Tibial nerve (tissue), 4 donors: ENCODE measurements around the gene KXD1. TPM values are rescaled to one million over a fixed set of nuclear protein-coding genes. Genes with fewer than 3 reads are reported as not detected.

Source experiments
- DNase-seq, 2 donors: peaks; one replicate each; pipeline ENCODE4 v3.0.0-alpha.2; 2019; ENCODE audit warnings: low spot score in 2 of 2
- H3K27ac ChIP-seq, 4 donors: fragments of 200-600 bp; sonication (generic) in 3 of 4; one replicate each; pipeline ENCODE4 v1.5.1; 2017 to 2019; ENCODE audit warnings: mild to moderate bottlenecking in 1 of 4
- H3K27me3 ChIP-seq, 2 donors: fragments of 200-600 bp; sonication (generic) in 1 of 2; one replicate each; pipeline versions ENCODE4 v1.5.1 to v1.6.0; 2017 to 2019
- H3K36me3 ChIP-seq, 3 donors: fragments of 200-600 bp; sonication (generic); one replicate each; pipeline ENCODE4 v1.5.1; 2018 to 2019
- H3K4me1 ChIP-seq, 4 donors: fragments of 200-600 bp; sonication (generic) in 3 of 4; one replicate each; pipeline ENCODE4 v1.5.1; 2017 to 2019
- H3K4me3 ChIP-seq, 4 donors: fragments of 200-600 bp; sonication (generic) in 3 of 4; one replicate each; pipeline ENCODE4 v1.5.1; 2017 to 2019; ENCODE audit warnings: mild to moderate bottlenecking in 1 of 4, moderate library complexity in 1 of 4
- H3K9me3 ChIP-seq, 4 donors: fragments of 200-600 bp; sonication (generic) in 3 of 4; one replicate each; pipeline ENCODE4 v1.5.1; 2017 to 2019
- CTCF ChIP-seq, 5 experiments: fragments of 200-600 bp in 3 of 5; fragments of 450-650 bp in 2 of 5; sonication (generic) in 3 of 5; IDR thresholded peaks; one replicate each; pipeline ENCODE4 v1.5.1; 2016 to 2019; ENCODE audit warnings: antibody characterized with exemption in 5 of 5, mild to moderate bottlenecking in 3 of 5, moderate library complexity in 2 of 5
- EP300 ChIP-seq, 2 donors: sonication (generic); formaldehyde crosslinking; IDR thresholded peaks; one replicate each; pipeline ENCODE4 v1.6.1; 2017; ENCODE audit warnings: antibody characterized with exemption in 2 of 2, mild to moderate bottlenecking in 1 of 2
- POLR2A ChIP-seq, 2 donors: fragments of 450-650 bp; IDR thresholded peaks; one replicate each; pipeline ENCODE4 v1.6.1; 2017; ENCODE audit warnings: antibody characterized with exemption in 2 of 2, mild to moderate bottlenecking in 2 of 2, moderate library complexity in 2 of 2
- WGBS, 2 donors: methylation state at CpG; one replicate each; pipeline ENCODE4 v1.1.5; 2018; 5-methylcytosine and 5-hydroxymethylcytosine counted together
- total RNA-seq, 4 donors: library from RNA; depleted of rRNA; stranded (reverse); fragments of >200 nt; gene quantifications; one replicate each; pipeline ENCODE4 v1.1.0, GENCODE V29; 2016

The KXD1 gene
- total RNA-seq, 4 donors from 2014 or later, result 122 to 298 (median 167) TPM

DNA sequence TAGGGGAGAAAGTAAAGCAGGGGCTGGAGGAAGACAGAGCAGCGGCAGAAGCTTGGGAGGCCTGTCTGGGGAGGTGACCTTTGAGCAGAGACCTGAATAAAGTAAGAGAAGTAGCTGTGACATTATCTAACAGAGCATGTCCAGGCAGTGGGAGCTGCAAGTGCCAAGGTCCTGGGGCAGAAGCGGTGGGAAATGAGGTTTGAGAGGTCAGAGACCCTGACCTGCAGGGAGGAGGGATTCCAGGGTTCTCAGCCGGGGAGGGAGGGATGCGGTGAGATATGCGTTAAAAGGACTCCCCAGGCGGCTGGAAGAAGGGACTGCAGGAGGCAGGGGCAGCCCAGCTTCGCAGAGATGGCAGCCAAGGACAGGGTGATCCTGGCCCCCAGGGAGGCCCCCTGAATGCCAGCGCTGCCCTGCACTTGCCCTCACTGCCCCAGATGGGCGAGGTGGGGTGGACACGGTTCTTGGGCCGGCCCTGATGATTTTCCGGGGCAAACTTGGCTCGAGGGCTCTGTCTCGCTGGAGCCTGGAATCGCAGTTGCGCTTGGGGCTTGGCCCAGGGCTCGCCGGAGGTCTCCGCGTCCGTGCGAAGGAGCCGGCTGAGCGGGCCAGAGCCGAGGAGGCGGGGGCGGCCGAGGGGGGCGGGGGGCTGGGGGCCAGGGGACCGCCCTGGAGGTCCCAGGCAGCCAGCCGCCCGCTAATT is 45.7 kb downstream of the KXD1 start:
- TF ChIP-seq CTCF (IDR thresholded peaks at IDR 0.05) (no peak), EP300 (IDR thresholded peaks at IDR 0.05) (no peak), POLR2A (IDR thresholded peaks at IDR 0.05) (no peak)
- Histone ChIP-seq H3K36me3 (no peaks in the 10 kb centered on the region), H3K9me3 (no peaks in the 10 kb centered on the region), H3K27me3 (peaks cover 3 to 77% of the 10 kb centered on the region in 2 donors), H3K4me1 (peaks cover 2 to 43% (median 13%) of the 10 kb centered on the region in 4 donors), H3K27ac (peak overlapping the region in 1 of 4 donors; percentile 57), H3K4me3 (no peak overlapping the region)
- no peak for DNase-seq
- 7% methylated on average over 23 to 28 of the region's 32 CpGs for WGBS, 2 donors

DNA sequence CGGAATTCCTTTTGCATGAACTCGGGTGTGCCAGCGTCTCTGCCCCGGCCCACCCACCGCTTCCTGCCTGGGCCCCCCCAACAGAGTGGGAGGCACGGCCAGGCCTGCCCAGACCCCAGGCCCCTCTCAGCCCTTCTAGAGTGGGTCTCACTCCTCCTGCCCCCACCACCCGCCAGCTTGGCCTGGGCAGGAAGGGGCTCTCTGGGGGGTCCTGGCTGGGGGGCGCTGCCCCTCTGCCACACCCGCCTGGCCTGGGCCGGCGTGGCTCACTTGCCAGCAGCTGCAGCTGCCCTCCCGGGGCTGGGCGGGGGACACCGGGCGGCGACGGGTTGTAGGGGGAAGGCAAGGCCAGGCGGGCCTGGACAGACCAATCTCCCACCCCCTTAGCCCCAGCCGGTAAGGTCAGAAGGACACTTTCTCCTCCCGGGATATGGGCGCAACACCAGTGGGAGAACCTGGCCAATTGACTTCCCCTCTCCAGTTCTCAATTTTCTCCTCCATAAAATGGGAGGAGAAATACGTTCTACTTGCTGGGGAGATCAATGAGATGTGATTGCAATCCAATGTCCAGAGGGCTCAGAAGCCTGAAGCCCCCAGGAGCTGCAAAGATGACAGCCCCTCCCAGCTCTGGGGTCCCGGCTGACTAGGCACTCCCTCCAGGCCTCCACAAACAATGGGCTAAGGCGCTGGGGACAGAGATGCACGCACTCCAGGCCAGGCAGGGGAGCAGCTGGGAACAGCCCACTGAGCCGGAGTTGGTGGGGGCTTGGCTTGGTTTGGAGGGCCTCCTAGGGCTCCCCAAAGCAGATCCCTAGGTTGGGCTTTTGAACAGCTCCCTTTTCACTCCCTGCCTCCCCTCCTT is 46.5 kb downstream of the KXD1 start:
- peak overlapping the region in 1 of 4 donors; percentile 57 for H3K27ac ChIP-seq
- 18 to 23% methylated on average over 18 to 19 of the region's 26 CpGs for WGBS, 2 donors
- no peak overlapping the region for H3K4me3 ChIP-seq

DNA sequence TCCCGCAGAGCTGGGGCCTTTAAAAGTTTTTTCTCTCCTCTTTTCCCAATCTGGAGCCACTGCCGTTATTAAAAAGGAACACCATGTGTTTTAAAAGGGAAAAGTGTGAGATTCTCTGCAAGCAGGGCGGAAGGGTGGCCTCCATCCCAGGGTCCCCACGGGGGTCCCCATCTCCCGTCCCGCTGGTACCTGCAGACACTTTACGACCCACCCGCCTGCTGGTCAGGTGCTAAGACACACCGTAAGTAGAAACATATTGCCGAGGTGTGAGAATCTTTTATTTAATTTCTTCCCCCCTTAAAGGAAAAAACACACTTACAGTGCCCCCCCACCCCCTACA is 47.1 kb downstream of the KXD1 start:
- Histone ChIP-seq H3K36me3 (no peaks in the 10 kb centered on the region), H3K27ac (no peak overlapping the region), H3K27me3 (peaks cover 3 to 78% of the 10 kb centered on the region in 2 donors), H3K4me3 (no peak overlapping the region), H3K9me3 (no peaks in the 10 kb centered on the region), H3K4me1 (peaks cover 2 to 44% (median 13%) of the 10 kb centered on the region in 4 donors)
- no peak for TF ChIP-seq POLR2A (IDR thresholded peaks at IDR 0.05)
- TF ChIP-seq CTCF (IDR thresholded peaks at IDR 0.05), result no peak
- TF ChIP-seq EP300 (IDR thresholded peaks at IDR 0.05), result no peak
- 28 to 30% methylated on average over 10 of the region's 10 CpGs for WGBS, 2 donors
- no peak for DNase-seq

More for the DNA sequence above, 46.5 kb downstream of the KXD1 start:
- peaks cover 2 to 43% (median 13%) of the 10 kb centered on the region in 4 donors for H3K4me1 ChIP-seq
- H3K9me3 ChIP-seq, result no peaks in the 10 kb centered on the region
- no peak for DNase-seq
- H3K27me3 ChIP-seq, result peaks cover 3 to 78% of the 10 kb centered on the region in 2 donors
- H3K36me3 ChIP-seq, result no peaks in the 10 kb centered on the region
- no peak for TF ChIP-seq CTCF (IDR thresholded peaks at IDR 0.05)
- TF ChIP-seq POLR2A (IDR thresholded peaks at IDR 0.05), result no peak
- no peak for TF ChIP-seq EP300 (IDR thresholded peaks at IDR 0.05)

GRCh38 chr19:18605196-18605545 is 47.5 kb downstream of the KXD1 start:
- Histone ChIP-seq H3K36me3 (no peaks in the 10 kb centered on the region), H3K4me3 (peak overlapping the region in 1 of 4 donors; percentile 49), H3K27me3 (peaks cover 3 to 78% of the 10 kb centered on the region in 2 donors), H3K27ac (no peak overlapping the region), H3K9me3 (no peaks in the 10 kb centered on the region), H3K4me1 (peaks cover 2 to 48% (median 13%) of the 10 kb centered on the region in 4 donors)
- TF ChIP-seq POLR2A (IDR thresholded peaks at IDR 0.05) (no peak), CTCF (IDR thresholded peaks at IDR 0.05) (no peak), EP300 (IDR thresholded peaks at IDR 0.05) (no peak)
- DNase-seq, result no peak
- WGBS, 2 donors, result 4 to 19% methylated on average over 7 to 17 of the region's 17 CpGs
